IgD-negative memory B cell (primary cell): ENCODE data around the gene MICAL2. TPM values are rescaled to one million over a fixed set of nuclear protein-coding genes. Genes with fewer than 3 reads are reported as not detected.

Experiments used
- H3K27ac Mint-ChIP-seq, 3 donors: one replicate each; pipeline ENCODE4 v1.8.0; 2020 to 2022; ENCODE audit warnings: mild to moderate bottlenecking in 3 of 3, mixed read lengths in 3 of 3, moderate library complexity in 1 of 3
- H3K27me3 Mint-ChIP-seq: one replicate; pipeline ENCODE4 v1.8.0; 2021; ENCODE audit warnings: mixed read lengths
- H3K36me3 Mint-ChIP-seq: one replicate; pipeline ENCODE4 v1.8.0; 2020; ENCODE audit warnings: mild to moderate bottlenecking, mixed read lengths
- H3K4me1 Mint-ChIP-seq, 3 donors: one replicate each; pipeline ENCODE4 v1.8.0; 2020 to 2022; ENCODE audit warnings: mixed read lengths in 3 of 3, mild to moderate bottlenecking in 1 of 3
- H3K4me3 Mint-ChIP-seq, 4 donors: one replicate each; pipeline ENCODE4 v1.8.0; 2020 to 2022; ENCODE audit warnings: mild to moderate bottlenecking in 4 of 4, mixed read lengths in 4 of 4, moderate library complexity in 3 of 4
- H3K9me3 Mint-ChIP-seq, 3 donors: one replicate each; pipeline ENCODE4 v1.8.0; 2020 to 2021; ENCODE audit warnings: mixed read lengths in 3 of 3, mild to moderate bottlenecking in 1 of 3
- polyA plus RNA-seq: library from polyadenylated mRNA; unstranded; fragments of 300-500 nt; fragmentation: Illumina TruSeq; gene quantifications from one replicate; pipeline ENCODE4 v1.2.3, GENCODE V29; 2021

The MICAL2 gene
- polyA plus RNA-seq, 1 donor from 2014 or later = 0.84 TPM

- Mint-ChIP-seq H3K36me3 (no peaks in the 10 kb centered on the region), H3K4me3 (no peak overlapping the region), H3K9me3 (no peaks in the 10 kb centered on the region), H3K27me3 (peaks cover 1% of the 10 kb centered on the region), H3K27ac (no peak overlapping the region), H3K4me1 (no peaks in the 10 kb centered on the region)
These were observed 55.0 kb downstream of the MICAL2 start for GRCh38 chr11:12165237-12165875.

- no peaks in the 10 kb centered on the region for H3K9me3 Mint-ChIP-seq
- H3K4me1 Mint-ChIP-seq = no peaks in the 10 kb centered on the region
- peaks cover 3% of the 10 kb centered on the region for H3K27me3 Mint-ChIP-seq
- H3K4me3 Mint-ChIP-seq = no peak overlapping the region
- no peak overlapping the region for H3K27ac Mint-ChIP-seq
- H3K36me3 Mint-ChIP-seq = no peaks in the 10 kb centered on the region
These were observed 56.1 kb downstream of the MICAL2 start for GRCh38 chr11:12166299-12167060.

GRCh38 chr11:12167061-12168000 lies 56.9 kb downstream of the MICAL2 start:
- Mint-ChIP-seq H3K9me3 (no peaks in the 10 kb centered on the region), H3K4me1 (no peaks in the 10 kb centered on the region), H3K27ac (no peak overlapping the region), H3K27me3 (peaks cover 4% of the 10 kb centered on the region), H3K4me3 (no peak overlapping the region), H3K36me3 (no peaks in the 10 kb centered on the region)

GRCh38 chr11:12168114-12168513 lies 57.7 kb downstream of the MICAL2 start:
- no peaks in the 10 kb centered on the region for H3K4me1 Mint-ChIP-seq
- H3K36me3 Mint-ChIP-seq = no peaks in the 10 kb centered on the region
- H3K4me3 Mint-ChIP-seq = no peak overlapping the region
- no peaks in the 10 kb centered on the region for H3K9me3 Mint-ChIP-seq
- no peak overlapping the region for H3K27ac Mint-ChIP-seq
- H3K27me3 Mint-ChIP-seq = peaks cover 4% of the 10 kb centered on the region

GRCh38 chr11:12169822-12170221 lies 59.4 kb downstream of the MICAL2 start:
- Mint-ChIP-seq H3K27ac (no peak overlapping the region), H3K27me3 (peaks cover 4% of the 10 kb centered on the region), H3K9me3 (no peaks in the 10 kb centered on the region), H3K36me3 (no peaks in the 10 kb centered on the region), H3K4me3 (no peak overlapping the region), H3K4me1 (no peaks in the 10 kb centered on the region)

- Mint-ChIP-seq H3K4me3 (no peak overlapping the region), H3K27me3 (peaks cover 3% of the 10 kb centered on the region), H3K9me3 (peaks cover 0 to under 1% (median 0%) of the 10 kb centered on the region in 3 donors), H3K4me1 (no peaks in the 10 kb centered on the region), H3K36me3 (no peaks in the 10 kb centered on the region), H3K27ac (no peak overlapping the region)
These were observed 60.1 kb downstream of the MICAL2 start for GRCh38 chr11:12170501-12170900.

- H3K4me3 Mint-ChIP-seq = no peak overlapping the region
- H3K27me3 Mint-ChIP-seq = peaks cover 3% of the 10 kb centered on the region
- peaks cover 0 to 2% (median 0%) of the 10 kb centered on the region in 3 donors for H3K9me3 Mint-ChIP-seq
These were observed 60.6 kb downstream of the MICAL2 start for GRCh38 chr11:12170984-12171383.

GRCh38 chr11:12171921-12172320 lies 61.5 kb downstream of the MICAL2 start:
- Mint-ChIP-seq H3K27ac (no peak overlapping the region), H3K4me3 (no peak overlapping the region), H3K4me1 (no peaks in the 10 kb centered on the region), H3K9me3 (peaks cover 0 to 5% (median 3%) of the 10 kb centered on the region in 3 donors), H3K27me3 (peaks cover 4% of the 10 kb centered on the region), H3K36me3 (no peaks in the 10 kb centered on the region)

More at GRCh38 chr11:12170984-12171383, 60.6 kb downstream of the MICAL2 start:
- Mint-ChIP-seq H3K36me3 (no peaks in the 10 kb centered on the region), H3K4me1 (no peaks in the 10 kb centered on the region), H3K27ac (no peak overlapping the region)

GRCh38 chr11:12172493-12173013 lies 62.2 kb downstream of the MICAL2 start:
- Mint-ChIP-seq H3K4me3 (no peak overlapping the region), H3K27ac (no peak overlapping the region), H3K27me3 (peaks cover 4% of the 10 kb centered on the region), H3K4me1 (no peaks in the 10 kb centered on the region), H3K9me3 (peaks cover 0 to 5% (median 3%) of the 10 kb centered on the region in 3 donors), H3K36me3 (no peaks in the 10 kb centered on the region)

GRCh38 chr11:12173111-12173510 lies 62.7 kb downstream of the MICAL2 start:
- H3K9me3 Mint-ChIP-seq = peaks cover 0 to 5% (median 3%) of the 10 kb centered on the region in 3 donors
- H3K4me3 Mint-ChIP-seq = no peak overlapping the region
- peaks cover 2% of the 10 kb centered on the region for H3K36me3 Mint-ChIP-seq
- H3K4me1 Mint-ChIP-seq = no peaks in the 10 kb centered on the region
- H3K27ac Mint-ChIP-seq = no peak overlapping the region
- H3K27me3 Mint-ChIP-seq = peaks cover 4% of the 10 kb centered on the region

GRCh38 chr11:12174128-12174476 lies 63.7 kb downstream of the MICAL2 start:
- Mint-ChIP-seq H3K9me3 (peaks cover 0 to 5% (median 3%) of the 10 kb centered on the region in 3 donors), H3K27me3 (peaks cover 4% of the 10 kb centered on the region), H3K36me3 (peaks cover 2% of the 10 kb centered on the region), H3K4me3 (no peak overlapping the region), H3K27ac (no peak overlapping the region), H3K4me1 (no peaks in the 10 kb centered on the region)

GRCh38 chr11:12174477-12175143 lies 64.2 kb downstream of the MICAL2 start:
- peaks cover 4% of the 10 kb centered on the region for H3K27me3 Mint-ChIP-seq
- H3K4me3 Mint-ChIP-seq = no peak overlapping the region
- H3K36me3 Mint-ChIP-seq = peaks cover 2% of the 10 kb centered on the region
- peaks cover 0 to 5% (median 3%) of the 10 kb centered on the region in 3 donors for H3K9me3 Mint-ChIP-seq
- no peaks in the 10 kb centered on the region for H3K4me1 Mint-ChIP-seq
- H3K27ac Mint-ChIP-seq = no peak overlapping the region

- H3K27ac Mint-ChIP-seq = no peak overlapping the region
- H3K27me3 Mint-ChIP-seq = peaks cover 4% of the 10 kb centered on the region
- peaks cover 2% of the 10 kb centered on the region for H3K36me3 Mint-ChIP-seq
- peaks cover 0 to 5% (median 3%) of the 10 kb centered on the region in 3 donors for H3K9me3 Mint-ChIP-seq
- H3K4me1 Mint-ChIP-seq = no peaks in the 10 kb centered on the region
- H3K4me3 Mint-ChIP-seq = peak overlapping the region in 1 of 4 donors; percentile 44
These were observed 65.4 kb downstream of the MICAL2 start for GRCh38 chr11:12175694-12176241.

- Mint-ChIP-seq H3K4me3 (no peak overlapping the region), H3K9me3 (peaks cover 0 to 5% (median 3%) of the 10 kb centered on the region in 3 donors), H3K36me3 (peaks cover 2% of the 10 kb centered on the region), H3K4me1 (no peaks in the 10 kb centered on the region), H3K27me3 (peaks cover 3% of the 10 kb centered on the region), H3K27ac (no peak overlapping the region)
These were observed 66.0 kb downstream of the MICAL2 start for GRCh38 chr11:12176410-12176809.
